Activated CD4-positive, alpha-beta T cell treated with anti-CD3 and anti-CD28 coated beads, Interleukin-2, amount 10 ng/mL, durations not matched to agents 24 days and 14 days (primary cell): Measurements from ENCODE around the gene LHX6. TPM values are rescaled to one million over a fixed set of nuclear protein-coding genes. Genes with fewer than 3 reads are reported as not detected.

Experiments used
- DNase-seq: peaks from one replicate; pipeline ENCODE4 v3.0.0; 2022
- H3K27ac Mint-ChIP-seq: one replicate; pipeline ENCODE4 v1.8.0; 2022; ENCODE audit warnings: mild to moderate bottlenecking, mixed read lengths
- H3K27me3 Mint-ChIP-seq: one replicate; pipeline ENCODE4 v1.8.0; 2022; ENCODE audit warnings: mixed read lengths
- H3K36me3 Mint-ChIP-seq: one replicate; pipeline ENCODE4 v1.8.0; 2022; ENCODE audit warnings: low read depth, mild to moderate bottlenecking, mixed read lengths
- H3K4me1 Mint-ChIP-seq: one replicate; pipeline ENCODE4 v1.8.0; 2021; ENCODE audit warnings: mixed read lengths
- H3K4me3 Mint-ChIP-seq: one replicate; pipeline ENCODE4 v1.8.0; 2022; ENCODE audit warnings: mild to moderate bottlenecking, moderate library complexity, mixed read lengths
- H3K9me3 Mint-ChIP-seq: one replicate; pipeline ENCODE4 v1.8.0; 2021; ENCODE audit warnings: mixed read lengths
- intact Hi-C: fragments of 100-400 bp; cut with micrococcal nuclease; formaldehyde crosslinking; loops from one replicate; pipeline ENCODE4 v1.15.1; 2023
- total RNA-seq: library from RNA; stranded (reverse); gene quantifications from 2 replicates; pipeline ENCODE4 v1.2.3, GENCODE V29; 2022

LHX6 gene
- total RNA-seq, 1 donor from 2014 or later: not detected

DNA sequence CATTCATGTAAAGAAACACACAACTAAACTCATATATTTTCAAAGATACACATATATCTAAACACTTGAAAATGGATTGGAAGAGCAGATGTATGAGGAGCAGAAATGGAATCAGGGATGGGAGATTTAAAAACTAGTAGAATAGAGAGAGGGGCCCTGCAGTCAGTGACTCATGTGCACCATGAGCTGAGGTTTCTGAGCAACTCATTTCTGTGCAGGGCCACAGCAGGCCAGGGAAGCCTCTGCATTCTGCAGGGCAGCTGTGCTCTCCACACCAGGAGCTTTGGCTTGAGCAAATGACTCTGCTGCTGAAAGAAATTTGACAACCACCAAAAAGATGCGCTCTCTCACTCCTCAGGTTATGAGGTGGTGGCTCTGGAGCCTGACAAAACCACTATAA lies 27.1 kb downstream of the LHX6 start:
- peaks cover 2% of the 10 kb centered on the region for H3K27me3 Mint-ChIP-seq
- H3K36me3 Mint-ChIP-seq: no peaks in the 10 kb centered on the region
- H3K9me3 Mint-ChIP-seq: no peaks in the 10 kb centered on the region
- no peak for DNase-seq
- H3K4me3 Mint-ChIP-seq: no peak overlapping the region
- H3K27ac Mint-ChIP-seq: no peak overlapping the region
- intact Hi-C loops: no loop called here
- no peaks in the 10 kb centered on the region for H3K4me1 Mint-ChIP-seq

DNA sequence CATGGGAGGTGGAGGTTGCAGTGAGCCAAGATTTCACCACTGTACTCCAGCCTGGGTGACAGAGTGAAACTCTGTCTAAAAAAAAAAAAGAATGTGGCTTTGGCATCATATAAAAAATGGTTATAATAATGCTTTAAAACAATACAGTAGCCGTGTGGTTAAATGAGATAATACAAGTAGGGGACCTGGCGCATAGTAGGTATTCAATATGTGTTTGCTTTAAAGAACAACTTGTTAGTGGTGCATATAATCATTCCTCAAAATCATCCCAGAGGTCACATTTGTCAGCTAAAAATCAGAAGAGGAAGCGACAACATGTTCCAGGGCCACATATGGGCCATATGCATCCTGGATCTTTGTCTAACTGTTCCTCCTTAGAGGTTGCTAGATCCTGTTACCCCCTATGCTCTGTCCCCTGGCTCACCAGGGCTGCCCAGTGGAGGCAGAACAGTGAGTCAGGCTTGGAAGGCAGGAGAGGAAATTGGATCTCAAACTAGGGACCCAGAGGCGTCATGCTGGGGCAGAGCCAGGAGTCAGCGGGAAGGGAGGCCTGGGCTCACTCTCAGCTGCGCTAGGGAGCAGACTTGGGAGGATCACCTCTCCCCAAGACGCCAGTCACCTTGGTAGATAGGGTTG lies 27.7 kb downstream of the LHX6 start:
- no peaks in the 10 kb centered on the region for H3K9me3 Mint-ChIP-seq
- intact Hi-C loops: no loop called here
- H3K27ac Mint-ChIP-seq: no peak overlapping the region
- peaks cover 2% of the 10 kb centered on the region for H3K27me3 Mint-ChIP-seq
- no peaks in the 10 kb centered on the region for H3K36me3 Mint-ChIP-seq
- no peaks in the 10 kb centered on the region for H3K4me1 Mint-ChIP-seq
- no peak for DNase-seq
- no peak overlapping the region for H3K4me3 Mint-ChIP-seq

DNA sequence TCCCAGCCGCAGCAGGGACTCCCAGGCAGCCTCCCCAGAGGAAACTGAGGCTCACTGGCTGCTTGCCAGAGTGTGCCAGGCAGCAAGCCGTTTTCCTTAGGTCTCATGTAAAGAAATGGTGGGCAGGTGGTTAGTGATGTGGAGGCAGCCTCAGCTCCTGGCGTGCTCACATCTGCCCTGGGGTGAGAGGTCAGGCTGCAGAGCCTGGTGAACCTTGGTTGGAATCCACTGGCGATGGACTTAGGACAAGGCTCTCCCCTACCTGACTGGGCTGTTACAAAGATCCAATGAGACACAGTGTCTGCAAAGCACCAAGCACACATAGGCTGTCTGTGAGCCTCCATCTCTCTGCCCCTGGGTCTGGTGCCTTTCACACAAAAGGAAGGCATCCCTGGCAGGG lies 30.9 kb downstream of the LHX6 start:
- no peak for DNase-seq
- Mint-ChIP-seq H3K36me3 (no peaks in the 10 kb centered on the region), H3K4me1 (no peaks in the 10 kb centered on the region), H3K4me3 (no peak overlapping the region), H3K9me3 (no peaks in the 10 kb centered on the region), H3K27ac (no peak overlapping the region), H3K27me3 (peaks cover 2% of the 10 kb centered on the region)
- intact Hi-C loops: no loop called here

DNA sequence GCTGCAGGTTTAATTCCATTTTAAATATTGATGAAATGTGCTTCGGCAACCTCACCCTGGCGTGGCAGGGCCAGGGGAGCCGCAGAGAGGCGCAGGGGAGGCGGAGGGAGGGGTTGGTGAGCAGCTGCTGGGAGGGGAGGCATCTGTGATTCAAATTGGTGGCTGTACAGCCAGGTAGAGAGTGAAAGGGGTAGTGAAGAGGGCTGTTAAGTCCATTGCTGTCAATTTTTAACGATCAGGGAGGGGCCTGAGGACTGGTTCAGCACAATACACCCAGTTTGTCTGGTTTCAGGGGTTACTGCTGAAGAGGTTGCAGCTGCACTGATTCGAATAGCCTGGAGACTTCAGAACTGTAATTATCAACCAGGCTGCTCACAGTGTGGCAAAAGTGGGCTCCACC lies 31.3 kb downstream of the LHX6 start:
- Mint-ChIP-seq H3K4me3 (no peak overlapping the region), H3K36me3 (no peaks in the 10 kb centered on the region), H3K27ac (no peak overlapping the region), H3K4me1 (no peaks in the 10 kb centered on the region), H3K9me3 (no peaks in the 10 kb centered on the region), H3K27me3 (peaks cover 2% of the 10 kb centered on the region)
- DNase-seq: no peak
- intact Hi-C loops: no loop called here

DNA sequence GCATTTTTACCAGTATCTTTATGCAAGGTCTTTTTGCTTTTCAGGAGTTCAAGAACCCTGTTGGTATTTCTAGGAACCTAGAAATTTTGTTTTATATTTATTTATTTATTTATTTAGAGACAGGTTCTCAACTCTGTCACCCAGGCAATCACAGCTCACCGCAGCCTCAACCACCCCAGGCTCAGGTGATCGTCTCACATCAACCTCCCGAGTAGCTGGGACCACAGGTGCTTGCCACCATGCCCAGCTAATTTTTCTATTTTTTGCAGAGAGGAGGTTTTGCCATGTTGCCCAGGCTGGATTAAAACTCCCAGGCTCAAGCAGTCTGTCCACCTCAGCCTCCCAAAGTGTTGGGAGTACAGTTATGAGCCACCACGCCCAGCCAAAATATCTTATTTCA lies 32.9 kb downstream of the LHX6 start:
- Mint-ChIP-seq H3K36me3 (no peaks in the 10 kb centered on the region), H3K27me3 (peaks cover 2% of the 10 kb centered on the region), H3K9me3 (no peaks in the 10 kb centered on the region), H3K27ac (no peak overlapping the region), H3K4me3 (no peak overlapping the region), H3K4me1 (peaks cover 2% of the 10 kb centered on the region)
- intact Hi-C loops: no loop called here
- DNase-seq: no peak

DNA sequence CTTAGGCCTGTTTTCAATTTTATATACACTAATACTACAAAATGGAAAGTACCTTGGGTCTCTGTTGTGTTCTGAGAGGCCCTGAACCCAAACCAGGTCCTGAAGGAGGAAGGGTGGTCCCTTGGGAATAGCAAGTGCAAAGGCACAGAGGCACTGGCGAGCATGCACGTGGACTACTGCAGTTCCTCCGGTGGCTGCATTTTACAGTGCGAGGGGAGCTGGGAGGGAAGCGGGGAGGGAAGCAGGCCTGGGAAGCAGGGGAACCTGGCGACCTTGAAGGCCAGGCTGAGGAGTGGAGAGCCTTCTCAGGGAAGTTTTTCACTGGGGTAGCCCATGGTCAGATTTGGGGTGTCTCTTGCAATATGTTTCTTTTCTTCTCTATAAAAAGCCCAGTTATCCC lies 35.1 kb downstream of the LHX6 start:
- Mint-ChIP-seq H3K36me3 (no peaks in the 10 kb centered on the region), H3K4me1 (peaks cover 2% of the 10 kb centered on the region), H3K4me3 (no peak overlapping the region), H3K27ac (no peak overlapping the region), H3K9me3 (no peaks in the 10 kb centered on the region), H3K27me3 (peaks cover 2% of the 10 kb centered on the region)
- no peak for DNase-seq
- intact Hi-C loops: no loop called here

DNA sequence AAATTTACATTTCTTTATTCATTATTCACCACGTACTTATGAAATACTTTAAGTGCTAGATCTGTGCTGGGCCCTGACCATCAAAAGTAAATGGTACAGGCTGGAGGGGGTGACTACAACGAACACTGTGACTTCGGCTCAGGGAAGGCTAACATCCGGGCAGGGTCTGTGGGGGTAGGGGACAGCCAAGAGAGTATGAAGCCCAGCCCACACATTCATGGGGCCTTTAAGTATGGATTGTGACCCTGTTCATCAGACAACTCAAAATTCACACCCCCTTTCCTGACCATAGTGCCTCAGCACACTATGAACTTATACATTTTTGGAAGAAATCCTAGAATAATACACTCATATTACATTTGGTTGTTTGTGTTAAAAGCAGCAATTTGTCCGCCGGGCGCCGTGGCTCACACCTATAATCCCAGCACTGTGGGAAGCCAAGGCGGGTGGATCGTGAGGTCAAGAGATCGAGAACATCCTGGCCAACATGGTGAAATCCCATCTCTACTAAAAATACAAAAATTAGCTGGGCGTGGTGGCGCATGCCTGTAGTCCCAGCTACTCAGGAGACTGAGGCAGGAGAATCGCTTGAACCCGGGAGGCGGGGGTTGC lies 35.7 kb downstream of the LHX6 start:
- H3K9me3 Mint-ChIP-seq: no peaks in the 10 kb centered on the region
- H3K36me3 Mint-ChIP-seq: no peaks in the 10 kb centered on the region
- H3K4me1 Mint-ChIP-seq: peaks cover 2% of the 10 kb centered on the region
- intact Hi-C loops: no loop called here
- H3K27me3 Mint-ChIP-seq: peaks cover 2% of the 10 kb centered on the region
- H3K4me3 Mint-ChIP-seq: no peak overlapping the region
- no peak overlapping the region for H3K27ac Mint-ChIP-seq
- DNase-seq: no peak

DNA sequence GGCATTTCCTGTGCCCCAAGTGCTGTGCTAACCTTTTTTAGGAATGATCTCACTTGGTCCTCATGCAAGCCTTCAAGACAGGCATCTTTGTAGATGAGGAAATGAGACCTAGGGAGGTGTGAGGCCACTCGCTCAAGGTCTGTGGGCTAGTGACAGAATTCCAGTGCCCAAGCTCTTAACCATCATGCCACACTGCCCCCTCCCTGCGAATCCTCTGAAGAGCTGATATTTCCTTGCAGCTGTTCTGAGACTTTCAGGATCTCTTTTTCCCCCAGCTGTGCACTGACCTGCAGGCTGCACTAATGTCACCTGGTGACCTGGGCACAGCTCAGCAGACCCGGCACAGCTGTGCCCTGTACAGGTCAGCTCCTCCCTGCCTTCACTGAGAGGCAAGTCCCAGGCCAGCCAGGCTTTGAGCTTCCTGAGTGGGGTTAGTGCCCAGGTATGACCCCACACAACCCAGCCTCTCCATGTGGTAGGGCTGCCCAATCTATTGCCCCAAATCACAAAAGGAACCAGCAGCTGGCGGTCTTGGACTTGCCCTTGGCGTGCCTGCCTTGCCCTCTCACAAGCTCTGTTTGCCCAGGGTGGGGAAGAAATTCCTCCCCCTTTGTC lies 36.4 kb downstream of the LHX6 start:
- H3K27me3 Mint-ChIP-seq: peaks cover 2% of the 10 kb centered on the region
- intact Hi-C loops: no loop called here
- H3K4me3 Mint-ChIP-seq: no peak overlapping the region
- H3K27ac Mint-ChIP-seq: no peak overlapping the region
- peaks cover 2% of the 10 kb centered on the region for H3K4me1 Mint-ChIP-seq
- no peak for DNase-seq
- H3K9me3 Mint-ChIP-seq: no peaks in the 10 kb centered on the region
- no peaks in the 10 kb centered on the region for H3K36me3 Mint-ChIP-seq

DNA sequence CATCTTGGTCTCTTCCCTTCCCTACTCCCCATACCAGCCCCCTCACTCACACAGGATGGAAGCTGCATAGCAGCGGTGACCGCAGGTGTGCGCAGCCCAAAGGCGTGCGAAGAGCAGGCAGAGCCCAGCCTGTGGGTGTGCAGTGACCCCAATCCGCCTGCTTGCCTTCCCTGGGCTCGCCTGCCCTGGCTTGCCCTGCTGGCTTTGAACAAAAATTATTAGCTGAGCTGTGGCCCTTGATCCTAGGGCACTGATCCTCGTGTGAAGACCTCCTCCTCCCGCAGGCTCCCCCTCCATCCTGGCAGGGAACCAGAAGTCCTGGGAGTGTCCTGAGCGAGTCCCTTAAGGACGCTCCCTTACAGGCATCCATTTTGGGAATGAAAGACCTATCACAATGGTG lies 37.2 kb downstream of the LHX6 start:
- Mint-ChIP-seq H3K9me3 (no peaks in the 10 kb centered on the region), H3K27me3 (no peaks in the 10 kb centered on the region), H3K27ac (no peak overlapping the region), H3K36me3 (no peaks in the 10 kb centered on the region), H3K4me3 (no peak overlapping the region), H3K4me1 (peaks cover 2% of the 10 kb centered on the region)
- intact Hi-C loops: no loop called here
- no peak for DNase-seq

DNA sequence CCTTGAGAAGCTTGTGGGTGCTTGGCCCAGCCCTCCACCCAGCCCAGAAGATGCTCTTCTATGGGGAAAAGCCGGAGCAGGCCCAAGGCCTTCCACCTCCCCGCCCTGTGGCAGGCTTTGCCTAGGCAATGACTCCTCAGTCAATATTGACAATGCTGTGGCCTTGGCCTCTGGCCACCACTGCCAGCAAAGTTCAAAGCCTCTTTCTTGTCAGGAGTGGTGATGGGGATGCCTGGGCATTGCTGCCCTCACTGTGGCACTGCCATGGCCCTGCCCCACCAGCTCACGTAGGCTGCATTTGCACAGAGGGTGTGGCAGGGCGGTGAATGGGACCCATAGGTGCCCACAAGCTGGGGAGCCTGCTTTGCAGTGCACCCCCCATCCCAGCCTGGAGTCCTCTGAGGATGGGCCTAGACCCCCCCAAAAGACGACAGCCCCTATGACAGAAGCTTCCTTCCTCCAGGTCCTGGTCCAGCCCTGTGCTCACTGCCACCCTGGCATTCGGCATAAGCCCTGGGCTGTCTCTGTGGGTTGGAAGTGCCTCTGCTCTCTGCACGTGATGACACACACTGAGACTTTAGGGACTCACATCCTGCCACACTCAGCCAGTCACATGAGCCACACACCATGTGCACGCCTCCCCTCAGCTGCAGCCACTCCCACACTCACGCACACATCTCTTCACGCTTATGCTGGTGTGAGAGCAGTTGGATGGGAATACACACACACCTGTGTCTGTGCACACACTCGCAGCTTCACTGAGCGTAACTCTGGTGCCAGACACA lies 38.0 kb downstream of the LHX6 start:
- Mint-ChIP-seq H3K4me1 (peaks cover 2% of the 10 kb centered on the region), H3K4me3 (no peak overlapping the region), H3K9me3 (no peaks in the 10 kb centered on the region), H3K36me3 (no peaks in the 10 kb centered on the region), H3K27me3 (no peaks in the 10 kb centered on the region), H3K27ac (no peak overlapping the region)
- intact Hi-C loops: no loop called here
- no peak for DNase-seq

DNA sequence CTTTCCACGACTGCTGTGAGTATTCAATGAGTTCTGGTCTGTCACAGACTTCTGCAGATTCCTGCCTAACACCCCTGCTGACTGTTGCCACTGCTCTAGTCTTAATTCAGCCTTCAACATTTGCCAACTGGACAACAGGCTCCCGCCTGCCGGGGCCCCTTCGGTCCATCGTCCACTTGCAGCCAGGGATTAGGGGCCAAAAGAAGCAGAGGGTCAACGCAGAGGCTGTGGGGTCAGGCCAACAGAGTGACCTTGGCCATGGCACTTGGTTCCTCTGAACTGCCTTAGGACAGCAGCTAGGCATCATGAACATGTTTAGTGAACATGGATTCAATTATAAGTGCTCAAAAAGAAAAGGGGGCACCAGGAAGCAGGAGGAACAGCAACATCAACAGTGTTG lies 40.4 kb downstream of the LHX6 start:
- intact Hi-C loops: no loop called here
- H3K36me3 Mint-ChIP-seq: no peaks in the 10 kb centered on the region
- H3K4me1 Mint-ChIP-seq: peaks cover 2% of the 10 kb centered on the region
- no peak overlapping the region for H3K4me3 Mint-ChIP-seq
- H3K9me3 Mint-ChIP-seq: no peaks in the 10 kb centered on the region
- H3K27ac Mint-ChIP-seq: no peak overlapping the region
- H3K27me3 Mint-ChIP-seq: no peaks in the 10 kb centered on the region
- DNase-seq: no peak

DNA sequence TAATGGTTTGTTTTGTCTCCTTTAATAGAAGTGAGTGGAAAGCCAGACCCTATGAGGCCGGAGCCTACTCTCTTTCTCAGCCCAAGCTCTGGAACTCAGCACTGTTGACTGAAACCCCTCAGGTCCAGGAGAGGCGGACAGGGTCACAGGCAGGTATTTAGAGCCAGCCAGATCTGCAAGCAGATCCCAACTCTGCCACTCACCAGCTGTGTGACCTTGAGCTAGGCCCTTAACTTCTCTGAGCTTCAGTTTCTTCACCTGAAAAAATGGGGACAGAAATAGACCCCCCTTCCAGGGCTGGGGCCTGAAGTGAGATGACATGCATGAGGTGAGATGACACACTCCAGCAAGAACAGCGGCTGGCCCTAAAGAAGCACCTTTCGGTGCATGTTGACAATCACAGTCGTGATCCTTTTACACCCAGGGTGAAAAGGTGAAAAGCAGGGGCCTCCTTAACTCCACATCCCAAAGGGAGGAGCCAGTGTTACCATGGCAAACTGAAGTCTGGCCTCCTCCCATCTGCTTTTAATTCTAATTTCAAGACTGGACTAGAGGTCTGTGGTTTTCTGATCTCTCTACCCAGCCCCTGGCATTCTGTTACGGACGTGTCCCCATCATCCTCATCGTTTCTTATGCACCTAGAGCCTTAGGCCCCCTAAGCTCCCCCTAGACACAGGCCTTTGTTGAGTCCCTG lies 41.8 kb downstream of the LHX6 start:
- Mint-ChIP-seq H3K4me3 (no peak overlapping the region), H3K27me3 (peaks cover 4% of the 10 kb centered on the region), H3K27ac (no peak overlapping the region), H3K9me3 (no peaks in the 10 kb centered on the region), H3K4me1 (peaks cover 2% of the 10 kb centered on the region), H3K36me3 (no peaks in the 10 kb centered on the region)
- no peak for DNase-seq
- intact Hi-C loops: no loop called here

DNA sequence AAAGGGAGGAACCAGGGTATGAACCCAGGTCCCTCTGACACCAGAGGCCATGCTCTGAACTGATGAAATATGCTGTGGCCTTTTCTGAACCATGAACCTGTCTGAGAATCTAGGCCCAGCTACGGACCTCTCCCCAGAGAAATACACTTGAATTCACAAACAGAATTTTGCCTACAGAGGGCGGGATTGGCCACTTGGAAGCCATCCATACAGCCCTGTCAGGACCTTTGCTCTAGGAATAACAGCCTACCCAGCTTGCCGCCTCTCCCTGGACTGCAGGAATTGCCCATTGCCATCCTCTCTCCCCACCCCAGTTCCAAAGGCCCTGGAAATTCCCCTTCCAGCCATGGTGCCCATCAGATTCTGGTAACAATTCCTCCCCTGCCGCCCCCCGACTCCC lies 42.5 kb downstream of the LHX6 start:
- Mint-ChIP-seq H3K27ac (no peak overlapping the region), H3K4me1 (no peaks in the 10 kb centered on the region), H3K9me3 (no peaks in the 10 kb centered on the region), H3K4me3 (no peak overlapping the region), H3K36me3 (no peaks in the 10 kb centered on the region), H3K27me3 (peaks cover 4% of the 10 kb centered on the region)
- intact Hi-C loops: no loop called here
- DNase-seq: no peak

DNA sequence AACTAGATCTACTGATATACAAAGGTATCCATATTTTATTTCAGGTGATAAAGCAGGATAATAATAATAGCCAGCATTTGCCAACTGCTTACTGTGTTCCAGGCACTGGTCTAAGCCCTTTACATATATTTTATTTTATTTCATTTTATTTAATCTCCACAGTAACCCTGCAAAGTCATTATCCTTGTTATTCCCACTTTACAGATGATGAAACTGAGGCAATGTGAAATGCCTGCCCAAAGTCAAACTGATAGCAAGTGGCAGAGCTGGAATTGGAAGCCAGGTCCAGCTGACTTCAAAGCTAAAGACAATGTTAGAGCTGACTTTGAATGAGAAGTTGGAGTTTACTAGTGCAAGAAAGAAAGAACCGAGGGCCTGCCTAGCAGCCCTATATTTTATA lies 44.2 kb downstream of the LHX6 start:
- H3K27ac Mint-ChIP-seq: no peak overlapping the region
- H3K36me3 Mint-ChIP-seq: no peaks in the 10 kb centered on the region
- intact Hi-C loops: no loop called here
- H3K27me3 Mint-ChIP-seq: peaks cover 6% of the 10 kb centered on the region
- DNase-seq: no peak
- H3K4me3 Mint-ChIP-seq: no peak overlapping the region
- H3K9me3 Mint-ChIP-seq: no peaks in the 10 kb centered on the region
- H3K4me1 Mint-ChIP-seq: no peaks in the 10 kb centered on the region
